Hematopoietic multipotent progenitor cell treated with erythropoietin and hydrocortisone succinate and interleukin-3 and kit ligand, for 15 days (in vitro differentiated cells): Measurements from ENCODE around the gene RNF133.

Source experiments
- DNase-seq: peaks from one replicate; pipeline ENCODE4 v3.0.0-alpha.2; 2015; ENCODE audit warnings: low spot score

RNF133 gene

GRCh38 chr7:122699017-122699416 lies at the start of gene RNF133:
TSS of gene RNF133 (minus strand) at chr7:122699117. CDS start at chr7:122698918, 199 bp downstream.
- DNase-seq = no peak

- no peak for DNase-seq
Measured at GRCh38 chr7:122748195-122748594, 49.3 kb upstream of the RNF133 start.

- DNase-seq = no peak
Measured at GRCh38 chr7:122746948-122747347, 48.0 kb upstream of the RNF133 start.

- no peak for DNase-seq
Measured at GRCh38 chr7:122743211-122743610, 44.3 kb upstream of the RNF133 start.

- no peak for DNase-seq
Measured at GRCh38 chr7:122738947-122739346, 40.0 kb upstream of the RNF133 start.

- no peak for DNase-seq
Measured at GRCh38 chr7:122736183-122736582, 37.3 kb upstream of the RNF133 start.

GRCh38 chr7:122727759-122728158 lies 28.8 kb upstream of the RNF133 start:
- DNase-seq = no peak

- no peak for DNase-seq
Measured at GRCh38 chr7:122727354-122727753, 28.4 kb upstream of the RNF133 start.

- DNase-seq = no peak
Measured at GRCh38 chr7:122726881-122727280, 28.0 kb upstream of the RNF133 start.

GRCh38 chr7:122724366-122724765 lies 25.4 kb upstream of the RNF133 start:
- no peak for DNase-seq

GRCh38 chr7:122719010-122719578 lies 20.2 kb upstream of the RNF133 start:
- no peak for DNase-seq

GRCh38 chr7:122717356-122718089 lies 18.6 kb upstream of the RNF133 start:
- DNase-seq = no peak

GRCh38 chr7:122715183-122715582 lies 16.3 kb upstream of the RNF133 start:
- DNase-seq = no peak

GRCh38 chr7:122710916-122711315 lies 12.0 kb upstream of the RNF133 start:
- DNase-seq = no peak

- no peak for DNase-seq
Measured at GRCh38 chr7:122709930-122710646, 11.2 kb upstream of the RNF133 start.

GRCh38 chr7:122706836-122707235 lies 7.9 kb upstream of the RNF133 start:
- no peak for DNase-seq

- DNase-seq = no peak
Measured at GRCh38 chr7:122702872-122703510, 4.1 kb upstream of the RNF133 start, which contains the start of gene RNF148. TSS of gene RNF148 (minus strand) at chr7:122702922. CDS start at chr7:122702750, 172 bp downstream.

- DNase-seq = no peak
Measured at GRCh38 chr7:122695816-122696215, 3.1 kb downstream of the RNF133 start.

- DNase-seq = no peak
Measured at GRCh38 chr7:122694697-122695096, 4.2 kb downstream of the RNF133 start.

GRCh38 chr7:122692769-122693309 lies 6.1 kb downstream of the RNF133 start:
- DNase-seq = no peak

GRCh38 chr7:122691569-122692235 lies 7.2 kb downstream of the RNF133 start:
- no peak for DNase-seq
